Ishikawa (cell line): Measurements from ENCODE around the gene KLF15.

Source experiments
- CREB1 ChIP-seq: IDR thresholded peaks from 2 replicates; pipeline ENCODE4 v1.6.1; 2012; ENCODE audit warnings: low read depth
- EGR1 ChIP-seq: IDR thresholded peaks from 2 replicates; pipeline ENCODE4 v1.6.1; 2012
- EP300 ChIP-seq: IDR thresholded peaks from 2 replicates; pipeline ENCODE4 v1.6.1; 2012; ENCODE audit warnings: borderline replicate concordance
- FOXM1 ChIP-seq: IDR thresholded peaks from 2 replicates; pipeline ENCODE4 v1.6.1; 2012; ENCODE audit warnings: low read depth, borderline replicate concordance
- NFIC ChIP-seq: IDR thresholded peaks from 2 replicates; pipeline ENCODE4 v1.6.1; 2012
- RAD21 ChIP-seq: IDR thresholded peaks from 2 replicates; pipeline ENCODE4 v1.6.1; 2012; ENCODE audit warnings: low read depth
- TAF1 ChIP-seq: IDR thresholded peaks from 2 replicates; pipeline ENCODE4 v1.6.1; 2012; ENCODE audit warnings: low read depth, mild to moderate bottlenecking
- TCF12 ChIP-seq: IDR thresholded peaks from 2 replicates; pipeline ENCODE4 v1.6.1; 2012; ENCODE audit warnings: low read depth
- TEAD4 ChIP-seq: IDR thresholded peaks from 2 replicates; pipeline ENCODE4 v1.6.1; 2012
- YY1 ChIP-seq: IDR thresholded peaks from 2 replicates; pipeline ENCODE4 v1.6.1; 2012; ENCODE audit warnings: low read depth
- ZBTB7A ChIP-seq: IDR thresholded peaks from 2 replicates; pipeline ENCODE4 v1.6.1; 2012; ENCODE audit warnings: low read depth
- TF ChIP-seq, protein P1 (sequence below): IDR thresholded peaks from 2 replicates; pipeline ENCODE4 v1.6.1; 2012
- TF ChIP-seq, protein P2 (sequence below): IDR thresholded peaks from 2 replicates; pipeline ENCODE4 v1.6.1; 2012
- TF ChIP-seq, protein P3 (sequence below): IDR thresholded peaks from 2 replicates; pipeline ENCODE4 v1.6.1; 2012; ENCODE audit warnings: low read depth, mild to moderate bottlenecking

KLF15 gene

DNA sequence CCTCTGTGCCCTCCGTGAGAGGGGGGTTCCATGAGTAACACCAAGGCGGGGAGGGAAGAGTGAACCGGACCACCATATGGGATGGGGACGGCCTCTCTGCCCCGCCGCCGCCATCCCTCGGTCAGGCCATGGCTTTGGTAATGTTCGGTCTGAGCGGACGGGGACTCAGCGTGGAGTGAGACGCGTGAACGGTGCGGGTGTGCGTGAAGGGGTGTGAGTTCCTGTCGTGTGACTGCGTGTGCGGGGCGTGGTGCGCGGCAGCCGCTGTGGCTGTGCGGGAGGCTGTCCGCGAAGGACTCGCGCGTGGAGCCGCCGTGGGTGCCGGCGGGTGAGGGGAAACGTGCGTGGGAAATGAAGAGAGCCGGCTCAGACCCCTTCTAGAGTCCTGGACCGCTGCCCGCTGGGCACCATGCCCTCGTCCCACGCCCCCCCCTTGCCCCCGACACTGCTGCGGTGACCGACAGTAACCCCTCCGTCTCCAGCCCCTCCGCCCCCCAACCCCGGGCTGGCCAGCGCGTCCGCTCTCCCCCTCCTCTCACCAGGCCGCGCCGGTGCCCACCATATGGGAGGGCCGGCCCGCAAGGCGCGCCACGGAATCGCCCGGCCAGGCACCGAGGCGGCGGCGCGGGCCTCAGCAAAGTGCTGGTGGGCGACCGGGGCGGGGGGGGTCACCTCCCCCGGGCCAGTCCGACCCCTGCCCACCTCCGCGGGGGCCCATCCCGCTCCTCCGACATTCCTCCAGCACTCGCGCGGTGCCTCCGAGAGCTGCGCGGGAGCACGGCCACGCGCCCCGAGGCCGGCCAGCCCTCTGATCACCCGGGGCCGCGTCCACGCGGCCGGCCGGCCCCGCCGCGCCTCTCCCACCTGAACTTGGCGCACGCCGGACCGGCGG is 589 bp downstream of the KLF15 start:
- TF ChIP-seq, protein P1, sequence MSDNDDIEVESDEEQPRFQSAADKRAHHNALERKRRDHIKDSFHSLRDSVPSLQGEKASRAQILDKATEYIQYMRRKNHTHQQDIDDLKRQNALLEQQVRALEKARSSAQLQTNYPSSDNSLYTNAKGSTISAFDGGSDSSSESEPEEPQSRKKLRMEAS: peak; percentile 50
- TF ChIP-seq NFIC: no peak

DNA sequence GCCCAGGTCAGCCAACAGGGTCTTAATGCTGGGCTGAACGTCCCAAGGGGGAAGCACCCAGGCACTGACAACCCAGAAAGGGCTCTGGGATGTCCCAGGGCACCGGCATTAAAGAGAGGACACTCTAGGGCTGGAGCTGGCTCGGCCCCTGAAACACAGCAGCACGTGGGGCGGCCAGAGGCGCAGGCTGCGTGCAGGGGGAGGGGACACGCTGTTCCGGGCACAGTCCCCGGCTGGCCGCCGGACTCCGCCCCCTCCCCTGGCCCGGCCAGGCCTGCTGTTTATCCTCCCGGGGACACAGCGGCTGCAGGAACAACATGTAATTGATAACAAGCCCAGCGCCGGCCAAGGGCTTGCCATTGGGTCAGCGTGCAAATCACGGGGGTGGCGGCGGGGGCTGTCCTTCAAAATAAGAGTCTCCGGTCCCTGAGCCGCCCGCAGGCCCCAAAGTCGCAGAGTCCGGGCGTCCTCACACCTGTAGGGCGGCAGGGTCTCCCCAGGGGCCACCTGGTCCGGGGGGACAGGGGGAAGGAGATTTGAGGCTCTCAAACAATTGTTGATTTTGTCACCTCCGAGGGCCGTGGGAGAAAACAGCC is 1.3 kb downstream of the KLF15 start:
- TF ChIP-seq EGR1 (peak; percentile 65), FOXM1 (no peak), NFIC (peak; percentile 29; the same call in 1 of the 2 replicates), TCF12 (peak; percentile 62), ZBTB7A (peak; percentile 93), RAD21 (no peak)
- TF ChIP-seq, protein P2, sequence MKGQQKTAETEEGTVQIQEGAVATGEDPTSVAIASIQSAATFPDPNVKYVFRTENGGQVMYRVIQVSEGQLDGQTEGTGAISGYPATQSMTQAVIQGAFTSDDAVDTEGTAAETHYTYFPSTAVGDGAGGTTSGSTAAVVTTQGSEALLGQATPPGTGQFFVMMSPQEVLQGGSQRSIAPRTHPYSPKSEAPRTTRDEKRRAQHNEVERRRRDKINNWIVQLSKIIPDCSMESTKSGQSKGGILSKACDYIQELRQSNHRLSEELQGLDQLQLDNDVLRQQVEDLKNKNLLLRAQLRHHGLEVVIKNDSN: peak; percentile 78
- TF ChIP-seq, protein P1: peak; percentile 81

DNA sequence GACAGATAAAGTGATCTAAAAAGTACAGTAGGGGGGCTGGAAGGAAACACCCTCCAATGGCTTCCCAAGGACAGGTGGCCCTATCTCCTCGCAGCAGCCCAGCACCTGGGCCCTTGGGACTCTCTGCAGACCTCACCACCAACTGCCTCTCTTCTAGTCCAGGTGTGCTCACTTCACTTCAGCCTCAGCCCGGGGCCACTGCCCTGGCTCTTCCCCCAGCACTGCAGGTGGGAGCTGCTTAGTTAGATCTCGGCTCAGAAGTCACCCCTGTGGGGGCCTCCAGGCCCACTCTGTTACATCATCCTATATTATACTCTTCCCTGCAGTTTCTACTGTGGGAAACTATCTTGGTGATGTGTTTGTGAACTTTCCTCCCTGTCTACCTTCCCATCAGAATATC is 2.0 kb downstream of the KLF15 start:
- TF ChIP-seq TCF12: no peak
- TF ChIP-seq YY1: no peak
- TF ChIP-seq, protein P1: no peak
- no peak for TF ChIP-seq FOXM1
- TF ChIP-seq, protein P3, sequence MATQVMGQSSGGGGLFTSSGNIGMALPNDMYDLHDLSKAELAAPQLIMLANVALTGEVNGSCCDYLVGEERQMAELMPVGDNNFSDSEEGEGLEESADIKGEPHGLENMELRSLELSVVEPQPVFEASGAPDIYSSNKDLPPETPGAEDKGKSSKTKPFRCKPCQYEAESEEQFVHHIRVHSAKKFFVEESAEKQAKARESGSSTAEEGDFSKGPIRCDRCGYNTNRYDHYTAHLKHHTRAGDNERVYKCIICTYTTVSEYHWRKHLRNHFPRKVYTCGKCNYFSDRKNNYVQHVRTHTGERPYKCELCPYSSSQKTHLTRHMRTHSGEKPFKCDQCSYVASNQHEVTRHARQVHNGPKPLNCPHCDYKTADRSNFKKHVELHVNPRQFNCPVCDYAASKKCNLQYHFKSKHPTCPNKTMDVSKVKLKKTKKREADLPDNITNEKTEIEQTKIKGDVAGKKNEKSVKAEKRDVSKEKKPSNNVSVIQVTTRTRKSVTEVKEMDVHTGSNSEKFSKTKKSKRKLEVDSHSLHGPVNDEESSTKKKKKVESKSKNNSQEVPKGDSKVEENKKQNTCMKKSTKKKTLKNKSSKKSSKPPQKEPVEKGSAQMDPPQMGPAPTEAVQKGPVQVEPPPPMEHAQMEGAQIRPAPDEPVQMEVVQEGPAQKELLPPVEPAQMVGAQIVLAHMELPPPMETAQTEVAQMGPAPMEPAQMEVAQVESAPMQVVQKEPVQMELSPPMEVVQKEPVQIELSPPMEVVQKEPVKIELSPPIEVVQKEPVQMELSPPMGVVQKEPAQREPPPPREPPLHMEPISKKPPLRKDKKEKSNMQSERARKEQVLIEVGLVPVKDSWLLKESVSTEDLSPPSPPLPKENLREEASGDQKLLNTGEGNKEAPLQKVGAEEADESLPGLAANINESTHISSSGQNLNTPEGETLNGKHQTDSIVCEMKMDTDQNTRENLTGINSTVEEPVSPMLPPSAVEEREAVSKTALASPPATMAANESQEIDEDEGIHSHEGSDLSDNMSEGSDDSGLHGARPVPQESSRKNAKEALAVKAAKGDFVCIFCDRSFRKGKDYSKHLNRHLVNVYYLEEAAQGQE: no peak
- TF ChIP-seq CREB1: no peak
- TF ChIP-seq EGR1: no peak
- TF ChIP-seq RAD21: no peak

DNA sequence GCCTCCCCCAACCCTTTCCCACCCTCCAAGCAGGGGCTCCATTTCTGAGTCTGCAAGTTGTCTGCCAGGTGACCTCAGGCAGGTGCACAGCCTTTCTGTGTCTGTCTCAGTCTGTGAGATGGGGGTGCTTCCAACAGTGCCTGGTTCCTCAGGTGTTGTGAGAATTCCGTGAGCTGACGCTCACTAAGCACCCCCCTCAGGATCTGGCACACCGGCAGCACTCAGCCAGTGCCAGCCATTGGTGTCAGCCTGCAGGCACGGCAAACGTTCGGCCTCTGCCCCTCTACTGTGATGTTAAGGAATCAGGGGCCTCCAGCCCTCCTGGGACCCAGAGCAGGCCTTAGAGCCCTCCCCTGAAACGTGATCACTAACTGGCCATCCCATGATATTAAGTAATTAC is 2.4 kb downstream of the KLF15 start:
- TF ChIP-seq EP300: no peak
- no peak for TF ChIP-seq TEAD4
- no peak for TF ChIP-seq ZBTB7A
- TF ChIP-seq EGR1: no peak

DNA sequence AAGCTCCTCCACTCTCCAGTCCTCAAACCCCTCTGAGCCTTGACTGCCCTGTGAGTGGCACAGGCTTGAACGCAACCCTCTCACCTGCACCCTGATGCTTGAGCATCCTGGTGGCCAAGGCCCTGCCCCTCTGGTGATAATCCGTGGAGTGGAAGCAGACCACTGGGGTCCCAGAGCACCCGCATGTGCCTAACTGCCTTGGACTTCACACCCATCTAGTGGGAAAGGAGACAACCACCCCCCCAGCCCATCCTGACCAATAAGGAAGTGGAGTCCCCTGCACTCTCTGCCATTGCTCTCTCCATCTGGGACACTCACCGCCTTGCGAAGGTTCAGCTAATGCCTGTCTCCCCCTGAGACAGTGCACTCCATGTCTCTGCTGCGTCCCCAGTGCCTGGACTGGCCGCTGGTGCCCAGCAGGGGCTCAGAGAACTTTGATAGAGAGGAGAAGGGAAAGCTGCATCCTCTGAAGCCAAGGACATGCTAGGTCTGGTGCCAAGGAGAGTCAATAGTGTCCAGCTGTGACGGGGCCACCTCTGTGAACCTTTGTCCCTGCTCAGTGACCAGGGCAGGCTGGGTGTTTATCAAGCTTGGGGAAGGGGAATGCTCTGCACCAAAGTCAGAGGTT is 3.4 kb downstream of the KLF15 start:
- TF ChIP-seq, protein P1: no peak
- TF ChIP-seq TEAD4 (no peak), ZBTB7A (no peak)

DNA sequence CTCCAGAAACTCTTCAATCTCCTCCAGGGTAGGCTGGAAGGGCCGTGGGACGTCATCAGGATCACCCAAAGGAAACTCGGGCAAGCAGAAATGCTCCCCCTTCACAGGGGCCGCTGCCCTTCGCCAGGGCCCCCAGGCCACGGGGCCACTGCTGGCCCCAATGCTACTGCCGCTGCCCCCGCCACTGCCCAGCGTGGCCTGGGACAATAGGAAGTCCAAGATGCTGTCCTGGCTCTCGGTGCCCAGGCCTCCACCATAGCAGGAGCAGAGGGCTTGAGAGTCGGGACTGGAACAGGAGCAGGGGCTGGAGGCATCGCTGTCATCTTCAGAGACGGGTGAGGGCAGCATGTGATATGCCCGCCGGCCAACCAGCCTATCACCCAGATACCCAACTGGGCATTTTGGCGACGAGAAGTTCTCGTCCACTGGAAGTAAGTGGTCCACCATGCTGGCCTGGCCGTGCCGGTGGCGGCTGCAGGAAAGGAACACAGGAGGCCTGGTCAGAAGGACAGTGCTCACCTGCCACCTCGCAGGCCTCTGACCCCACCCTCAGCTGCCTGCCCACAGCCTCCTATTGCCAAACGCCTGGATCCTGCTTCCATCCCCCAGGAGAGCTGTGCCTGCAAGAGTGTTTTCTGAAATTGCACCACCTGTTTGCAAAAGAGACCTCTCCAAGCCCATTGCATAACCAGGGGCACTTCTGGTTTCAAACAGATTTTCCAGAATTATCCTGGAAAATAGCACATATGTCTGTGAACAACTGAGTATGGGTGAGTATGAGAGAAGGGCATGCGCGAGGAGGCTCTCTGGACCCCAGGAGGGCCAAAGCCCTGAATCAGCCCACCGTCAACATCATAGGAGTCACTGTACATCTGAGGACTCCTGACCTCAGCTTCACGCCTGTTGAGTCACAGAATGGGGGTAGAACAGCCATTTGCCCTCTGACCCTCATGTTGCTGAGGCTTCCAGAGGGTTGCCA is 4.4 kb downstream of the KLF15 start:
- TF ChIP-seq, protein P3: no peak
- TF ChIP-seq YY1 (no peak), TAF1 (no peak), FOXM1 (no peak), EGR1 (no peak)
